CD4-positive, alpha-beta T cell treated with Interleukin-1 beta for 1 hour (primary cell): ENCODE results near the gene DBF4B.
"Not testable (repeated sequence)": the region's sequence is repeated elsewhere in the genome, so short reads cannot be mapped to it uniquely, and the experiment has no call there.

Source experiments
- DNase-seq, 2 donors: peaks; one replicate each; pipeline ENCODE4 v3.0.0-alpha.2; 2020 to 2022

Gene DBF4B

GRCh38 chr17:44736551-44737240 is 28.2 kb downstream of the DBF4B start:
- DNase-seq, result no peak

- no peak for DNase-seq
Observed at GRCh38 chr17:44738214-44738906, 29.9 kb downstream of the DBF4B start.

GRCh38 chr17:44741316-44741715 is 32.9 kb downstream of the DBF4B start:
- DNase-seq, result no peak

- DNase-seq, result no peak
Observed at GRCh38 chr17:44745301-44745700, 36.8 kb downstream of the DBF4B start.

- not testable (repeated sequence) for DNase-seq
Observed at GRCh38 chr17:44745738-44746137, 37.3 kb downstream of the DBF4B start.

GRCh38 chr17:44747566-44747965 is 39.1 kb downstream of the DBF4B start:
- DNase-seq, result no peak

- no peak for DNase-seq
Observed at GRCh38 chr17:44749076-44749979, 40.9 kb downstream of the DBF4B start.

- DNase-seq, result no peak
Observed at GRCh38 chr17:44749980-44750318, 41.5 kb downstream of the DBF4B start.

GRCh38 chr17:44751331-44751730 is 42.9 kb downstream of the DBF4B start:
- no peak for DNase-seq

- DNase-seq, result no peak
Observed at GRCh38 chr17:44751806-44752205, 43.3 kb downstream of the DBF4B start.

GRCh38 chr17:44752953-44753861 is 44.7 kb downstream of the DBF4B start:
- no peak for DNase-seq

GRCh38 chr17:44754276-44754675 is 45.8 kb downstream of the DBF4B start:
- no peak for DNase-seq

GRCh38 chr17:44755180-44755579 is 46.7 kb downstream of the DBF4B start:
- not testable (repeated sequence) for DNase-seq

GRCh38 chr17:44757045-44757917 is 48.8 kb downstream of the DBF4B start:
- DNase-seq, result no peak

GRCh38 chr17:44757918-44758413 is 49.5 kb downstream of the DBF4B start:
- DNase-seq, result no peak

- no peak for DNase-seq
Observed at GRCh38 chr17:44758414-44759085, 50.1 kb downstream of the DBF4B start, which contains the start of gene ADAM11. ADAM11 (plus strand) TSS chr17:44758988; CDS start chr17:44759200, 212 bp downstream.

- DNase-seq, result no peak
Observed at GRCh38 chr17:44759086-44759915, 50.8 kb downstream of the DBF4B start.

- DNase-seq, result no peak
Observed at GRCh38 chr17:44759916-44760243, 51.4 kb downstream of the DBF4B start.

GRCh38 chr17:44760474-44761308 is 52.2 kb downstream of the DBF4B start:
- no peak for DNase-seq
